Spleen (tissue), 7 donors: ENCODE results near the gene NRDE2.

Source experiments
- POLR2A ChIP-seq, 3 donors: fragments of 450-650 bp; IDR thresholded peaks; one replicate each; pipeline ENCODE4 v1.5.1; 2017; ENCODE audit warnings: antibody characterized with exemption in 3 of 3, mild to moderate bottlenecking in 1 of 3
- TF ChIP-seq, protein P1 (sequence below), 11 experiments: fragments of 200-600 bp in 7 of 11; fragments of 450-650 bp in 4 of 11; sonication (generic) in 4 of 11; IDR thresholded peaks in 8 of 11; conservative IDR thresholded peaks in 3 of 11; 1 replicate in 7 of 11; 2 replicates in 4 of 11; pipeline versions ENCODE4 v1.4.0 to v1.8.0; 2016 to 2021; ENCODE audit warnings: antibody characterized with exemption in 11 of 11, inconsistent platforms in 4 of 11, mild to moderate bottlenecking in 1 of 11
- donor health status: DM: no; HTN: no; CAD: no; lungs with moderate emphysema.
- donor health status: DM: no; HTN: no; CAD: no.
- donor health status: DM: no; HTN: no; CAD: no.

DNA sequence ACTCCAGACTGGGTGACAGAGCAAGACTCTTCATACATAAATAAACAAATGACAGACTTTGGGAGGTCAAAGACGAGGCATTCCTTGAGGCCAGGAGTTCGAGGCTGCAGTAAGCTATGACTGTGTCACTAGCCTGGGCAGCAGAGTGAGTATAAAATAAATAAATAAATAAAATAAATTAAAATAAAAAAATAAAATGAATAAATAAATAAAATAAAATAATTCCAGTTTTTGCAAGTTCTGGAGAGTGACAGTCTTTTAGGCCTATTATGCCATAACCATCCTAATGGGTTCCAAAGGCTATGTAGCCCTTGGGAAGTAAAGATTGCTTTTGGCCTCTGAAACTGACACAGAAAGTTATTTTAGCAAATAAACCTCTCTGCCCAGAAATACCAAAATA lies 16.5 kb upstream of the NRDE2 start:
- TF ChIP-seq, protein P1, sequence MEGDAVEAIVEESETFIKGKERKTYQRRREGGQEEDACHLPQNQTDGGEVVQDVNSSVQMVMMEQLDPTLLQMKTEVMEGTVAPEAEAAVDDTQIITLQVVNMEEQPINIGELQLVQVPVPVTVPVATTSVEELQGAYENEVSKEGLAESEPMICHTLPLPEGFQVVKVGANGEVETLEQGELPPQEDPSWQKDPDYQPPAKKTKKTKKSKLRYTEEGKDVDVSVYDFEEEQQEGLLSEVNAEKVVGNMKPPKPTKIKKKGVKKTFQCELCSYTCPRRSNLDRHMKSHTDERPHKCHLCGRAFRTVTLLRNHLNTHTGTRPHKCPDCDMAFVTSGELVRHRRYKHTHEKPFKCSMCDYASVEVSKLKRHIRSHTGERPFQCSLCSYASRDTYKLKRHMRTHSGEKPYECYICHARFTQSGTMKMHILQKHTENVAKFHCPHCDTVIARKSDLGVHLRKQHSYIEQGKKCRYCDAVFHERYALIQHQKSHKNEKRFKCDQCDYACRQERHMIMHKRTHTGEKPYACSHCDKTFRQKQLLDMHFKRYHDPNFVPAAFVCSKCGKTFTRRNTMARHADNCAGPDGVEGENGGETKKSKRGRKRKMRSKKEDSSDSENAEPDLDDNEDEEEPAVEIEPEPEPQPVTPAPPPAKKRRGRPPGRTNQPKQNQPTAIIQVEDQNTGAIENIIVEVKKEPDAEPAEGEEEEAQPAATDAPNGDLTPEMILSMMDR (IDR thresholded peaks at IDR 0.05 in 8 of 11, conservative IDR thresholded peaks at IDR 0.05 in 3 of 11), result no peak
- TF ChIP-seq POLR2A (IDR thresholded peaks at IDR 0.05), result no peak
